Neural cell (in vitro differentiated cells): ENCODE results near the gene RGS6. TPM values are rescaled to one million over a fixed set of nuclear protein-coding genes. Genes with fewer than 3 reads are reported as not detected.

Experiments
- H2AFZ ChIP-seq: fragments of 200-600, 300-800 bp; sonication (generic), shearing (Covaris generic); 2 replicates; pipeline ENCODE4 v1.6.0; 2014; ENCODE audit warnings: low read depth, mild to moderate bottlenecking, antibody characterized with exemption, low read length, moderate library complexity
- H3F3A ChIP-seq: fragments of 200-600 bp; shearing (Covaris generic); 2 replicates; pipeline ENCODE4 v1.6.1; 2016; ENCODE audit warnings: mild to moderate bottlenecking, moderate library complexity, mixed read lengths, antibody characterized with exemption, low read length; ENCODE audit not compliant: insufficient read depth, poor library complexity, severe bottlenecking
- H3K27ac ChIP-seq: fragments of 200-600, 300-800 bp; sonication (generic), shearing (Covaris generic); 2 replicates; pipeline ENCODE4 v1.5.1; 2014; ENCODE audit warnings: mild to moderate bottlenecking, low read length, moderate library complexity
- H3K27me3 ChIP-seq: fragments of 300-800, 200-600 bp; sonication (generic), shearing (Covaris generic); 2 replicates; pipeline ENCODE4 v1.6.0; 2014; ENCODE audit warnings: mild to moderate bottlenecking, low read depth, low read length, moderate library complexity; ENCODE audit not compliant: insufficient read depth
- H3K36me3 ChIP-seq: fragments of 300-800, 200-600 bp; sonication (generic), shearing (Covaris generic); 2 replicates; pipeline ENCODE4 v1.5.1; 2014; ENCODE audit warnings: mild to moderate bottlenecking, antibody characterized with exemption, low read length, moderate library complexity; ENCODE audit not compliant: insufficient read depth
- H3K4me2 ChIP-seq: fragments of 300-800, 200-600 bp; sonication (generic), shearing (Covaris generic); 2 replicates; pipeline ENCODE4 v1.6.0; 2014; ENCODE audit warnings: mild to moderate bottlenecking, low read length
- H3K4me3 ChIP-seq: fragments of 300-800, 200-600 bp; sonication (generic), shearing (Covaris generic); 2 replicates; pipeline ENCODE4 v1.5.1; 2014; ENCODE audit warnings: mild to moderate bottlenecking, low read length, moderate library complexity
- H3K79me2 ChIP-seq: fragments of 200-600 bp; shearing (Covaris generic); replicated peaks from 2 replicates; pipeline ENCODE4 v1.6.0; 2014; ENCODE audit warnings: mild to moderate bottlenecking, low read length, moderate library complexity; ENCODE audit not compliant: insufficient read depth
- H3K9ac ChIP-seq: fragments of 300-800, 200-600 bp; sonication (generic), shearing (Covaris generic); 2 replicates; pipeline ENCODE4 v1.6.1; 2016; ENCODE audit warnings: mild to moderate bottlenecking, low read length, mixed read lengths
- H3K9me2 ChIP-seq: fragments of 200-600 bp; shearing (Covaris generic); 2 replicates; pipeline ENCODE4 v1.6.1; 2016; ENCODE audit warnings: mild to moderate bottlenecking, low read length, mixed read lengths; ENCODE audit not compliant: insufficient read depth
- H3K9me3 ChIP-seq: fragments of 200-600, 300-800 bp; sonication (generic), shearing (Covaris generic); 2 replicates; pipeline ENCODE4 v1.6.1; 2016; ENCODE audit warnings: mild to moderate bottlenecking, mixed run types, low read length, moderate library complexity, mixed read lengths
- H4K20me1 ChIP-seq: fragments of 200-600 bp; shearing (Covaris generic); 2 replicates; pipeline ENCODE4 v1.6.1; 2016; ENCODE audit warnings: mild to moderate bottlenecking, mixed run types; ENCODE audit not compliant: insufficient read depth
- EP300 ChIP-seq: fragments of 450-650 bp; conservative IDR thresholded peaks from 2 replicates; pipeline ENCODE4 v1.6.1; 2014; ENCODE audit warnings: antibody characterized with exemption, mild to moderate bottlenecking, moderate library complexity; ENCODE audit not compliant: poor library complexity, severe bottlenecking
- EZH2 ChIP-seq: fragments of 200-600, 300-800 bp; shearing (Covaris generic), sonication (generic); IDR thresholded peaks from 2 replicates; pipeline ENCODE4 v1.6.1; 2014; ENCODE audit warnings: antibody characterized with exemption, low read length, borderline replicate concordance, mild to moderate bottlenecking; ENCODE audit not compliant: insufficient read depth, poor library complexity, severe bottlenecking
- MXI1 ChIP-seq: fragments of 450-650 bp; conservative IDR thresholded peaks from 2 replicates; pipeline ENCODE4 v1.6.1; 2014; ENCODE audit warnings: antibody characterized with exemption, mild to moderate bottlenecking; ENCODE audit not compliant: poor library complexity, severe bottlenecking
- POLR2AphosphoS5 ChIP-seq: IDR thresholded peaks from 2 replicates; pipeline ENCODE4 v1.6.1; 2012
- RAD21 ChIP-seq: fragments of 450-650 bp; conservative IDR thresholded peaks from 2 replicates; pipeline ENCODE4 v1.6.1; 2014; ENCODE audit warnings: antibody characterized with exemption, mild to moderate bottlenecking, moderate library complexity
- REST ChIP-seq: IDR thresholded peaks from 2 replicates; pipeline ENCODE4 v1.6.1; 2012; ENCODE audit warnings: borderline replicate concordance
- SMC3 ChIP-seq: fragments of 450-650 bp; conservative IDR thresholded peaks from 2 replicates; pipeline ENCODE4 v1.6.1; 2014; ENCODE audit warnings: antibody characterized with exemption, mild to moderate bottlenecking, moderate library complexity; ENCODE audit not compliant: poor library complexity
- TAF1 ChIP-seq: IDR thresholded peaks from 2 replicates; pipeline ENCODE4 v1.6.1; 2012; ENCODE audit warnings: low read depth
- polyA plus RNA-seq: library from polyadenylated mRNA; depleted of rRNA; stranded (reverse); fragments of >200 nt; gene quantifications from 2 replicates; pipeline ENCODE4 v1.2.3, GENCODE V29; 2014
- TF ChIP-seq, protein P1 (sequence below): fragments of 450-650 bp; IDR thresholded peaks from 2 replicates; pipeline ENCODE4 v1.5.1; 2014; ENCODE audit warnings: antibody characterized with exemption, mild to moderate bottlenecking, moderate library complexity; ENCODE audit not compliant: poor library complexity, severe bottlenecking

Gene RGS6
- polyA plus RNA-seq, 1 donor from 2014 or later, result 7.3 TPM

DNA sequence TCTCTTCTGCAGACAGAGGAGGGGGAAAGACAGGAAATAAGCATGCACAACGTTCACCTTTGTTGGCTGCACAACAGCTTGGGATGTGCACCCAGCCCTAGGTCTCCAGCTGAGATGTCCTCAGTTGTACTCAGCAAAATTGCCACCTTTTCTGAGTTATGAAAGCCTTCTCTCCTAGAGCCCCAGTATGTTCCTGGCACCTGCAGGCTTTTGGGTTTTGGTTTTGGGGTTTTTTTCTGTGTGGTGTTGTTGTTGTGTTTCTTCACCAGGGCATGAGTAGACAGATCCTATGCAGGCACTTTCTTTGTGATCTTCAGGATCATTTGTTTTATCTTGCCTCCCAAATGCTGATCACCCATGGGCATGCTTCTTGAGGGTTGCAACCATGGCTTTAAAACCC lies 498.2 kb downstream of the RGS6 start:
- Histone ChIP-seq H3K9me3 (no peaks in the 10 kb centered on the region), H3K4me3 (no peak overlapping the region), H3K36me3 (no peaks in the 10 kb centered on the region), H3K4me2 (no peak overlapping the region), H3F3A (no peaks in the 10 kb centered on the region), H3K27me3 (no peaks in the 10 kb centered on the region), H3K9ac (no peak overlapping the region), H2AFZ (no peak overlapping the region), H3K27ac (no peak overlapping the region), H3K79me2 (no peaks in the 10 kb centered on the region), H3K9me2 (no peaks in the 10 kb centered on the region), H4K20me1 (no peaks in the 10 kb centered on the region)
- no peak for TF ChIP-seq REST
- TF ChIP-seq EP300, result no peak
- no peak for TF ChIP-seq RAD21
- no peak for TF ChIP-seq TAF1
- TF ChIP-seq, protein P1, sequence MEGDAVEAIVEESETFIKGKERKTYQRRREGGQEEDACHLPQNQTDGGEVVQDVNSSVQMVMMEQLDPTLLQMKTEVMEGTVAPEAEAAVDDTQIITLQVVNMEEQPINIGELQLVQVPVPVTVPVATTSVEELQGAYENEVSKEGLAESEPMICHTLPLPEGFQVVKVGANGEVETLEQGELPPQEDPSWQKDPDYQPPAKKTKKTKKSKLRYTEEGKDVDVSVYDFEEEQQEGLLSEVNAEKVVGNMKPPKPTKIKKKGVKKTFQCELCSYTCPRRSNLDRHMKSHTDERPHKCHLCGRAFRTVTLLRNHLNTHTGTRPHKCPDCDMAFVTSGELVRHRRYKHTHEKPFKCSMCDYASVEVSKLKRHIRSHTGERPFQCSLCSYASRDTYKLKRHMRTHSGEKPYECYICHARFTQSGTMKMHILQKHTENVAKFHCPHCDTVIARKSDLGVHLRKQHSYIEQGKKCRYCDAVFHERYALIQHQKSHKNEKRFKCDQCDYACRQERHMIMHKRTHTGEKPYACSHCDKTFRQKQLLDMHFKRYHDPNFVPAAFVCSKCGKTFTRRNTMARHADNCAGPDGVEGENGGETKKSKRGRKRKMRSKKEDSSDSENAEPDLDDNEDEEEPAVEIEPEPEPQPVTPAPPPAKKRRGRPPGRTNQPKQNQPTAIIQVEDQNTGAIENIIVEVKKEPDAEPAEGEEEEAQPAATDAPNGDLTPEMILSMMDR, result no peak
- no peak for TF ChIP-seq MXI1
- TF ChIP-seq EZH2, result no peak
- no peak for TF ChIP-seq POLR2AphosphoS5
- TF ChIP-seq SMC3, result no peak

GRCh38 chr14:72432748-72433147 lies 500.5 kb downstream of the RGS6 start:
- Histone ChIP-seq H3K4me3 (no peak overlapping the region), H3K36me3 (no peaks in the 10 kb centered on the region), H2AFZ (no peak overlapping the region), H3K4me2 (no peak overlapping the region), H3K79me2 (no peaks in the 10 kb centered on the region), H3K9me3 (no peaks in the 10 kb centered on the region), H3K27ac (no peak overlapping the region), H3F3A (no peaks in the 10 kb centered on the region), H3K9me2 (no peaks in the 10 kb centered on the region), H3K27me3 (no peaks in the 10 kb centered on the region), H4K20me1 (no peaks in the 10 kb centered on the region), H3K9ac (no peak overlapping the region)
- no peak for TF ChIP-seq SMC3
- TF ChIP-seq, protein P1, result no peak
- no peak for TF ChIP-seq TAF1
- TF ChIP-seq REST, result no peak
- TF ChIP-seq RAD21, result no peak
- no peak for TF ChIP-seq MXI1
- TF ChIP-seq EZH2, result no peak
- no peak for TF ChIP-seq POLR2AphosphoS5
- TF ChIP-seq EP300, result no peak
